Vagina (tissue), 2 donors: ENCODE measurements around the gene EXOC6B. TPM values are rescaled to one million over a fixed set of nuclear protein-coding genes. Genes with fewer than 3 reads are reported as not detected.

ENCODE experiments used
- DNase-seq, 2 donors: peaks; one replicate each; pipeline ENCODE4 v3.0.0-alpha.2; 2017; ENCODE audit errors: extremely low spot score in 2 of 2
- H3K27ac ChIP-seq: fragments of 200-600 bp; sonication (generic); one replicate; pipeline ENCODE4 v1.5.1; 2019
- H3K27me3 ChIP-seq: fragments of 200-600 bp; sonication (generic); one replicate; pipeline ENCODE4 v1.5.1; 2019
- H3K36me3 ChIP-seq, 2 donors: fragments of 200-600 bp; sonication (generic); one replicate each; pipeline ENCODE4 v1.5.1; 2017 to 2019
- H3K4me1 ChIP-seq: fragments of 200-600 bp; sonication (generic); one replicate; pipeline ENCODE4 v1.5.1; 2019
- H3K4me3 ChIP-seq, 2 donors: fragments of 200-600 bp; sonication (generic); 1 replicate in 1 of 2; 2 replicates in 1 of 2; pipeline ENCODE4 v1.5.1; 2016 to 2019
- H3K9me3 ChIP-seq: fragments of 200-600 bp; sonication (generic); one replicate; pipeline ENCODE4 v1.5.1; 2019
- POLR2A ChIP-seq, 2 donors: fragments of 450-650 bp; IDR thresholded peaks; one replicate each; pipeline ENCODE4 v1.6.1; 2017; ENCODE audit warnings: antibody characterized with exemption in 2 of 2, mild to moderate bottlenecking in 2 of 2, moderate library complexity in 2 of 2
- POLR2AphosphoS5 ChIP-seq, 2 donors: sonication (generic); formaldehyde crosslinking; IDR thresholded peaks; one replicate each; pipeline ENCODE4 v1.9.0; 2017; ENCODE audit warnings: antibody characterized with exemption in 2 of 2, mild to moderate bottlenecking in 2 of 2, low read depth in 1 of 2; ENCODE audit not compliant: insufficient read depth in 1 of 2
- intact Hi-C: fragments of 100-400 bp; cut with DNase I; formaldehyde crosslinking; loops from one replicate; pipeline ENCODE4 v1.15.1; 2023
- total RNA-seq: library from RNA; depleted of rRNA; stranded (reverse); fragments of >200 nt; gene quantifications from one replicate; pipeline ENCODE4 v1.2.3, GENCODE V29; 2016
- TF ChIP-seq, protein P1 (sequence below), 3 experiments: fragments of 450-650 bp in 2 of 3; fragments of 200-600 bp in 1 of 3; sonication (generic) in 1 of 3; IDR thresholded peaks; one replicate each; pipeline ENCODE4 v1.5.1; 2017 to 2019; ENCODE audit warnings: antibody characterized with exemption in 3 of 3, mild to moderate bottlenecking in 2 of 3, moderate library complexity in 2 of 3

EXOC6B gene
- total RNA-seq, 1 donor from 2014 or later, result 41.5 TPM

DNA sequence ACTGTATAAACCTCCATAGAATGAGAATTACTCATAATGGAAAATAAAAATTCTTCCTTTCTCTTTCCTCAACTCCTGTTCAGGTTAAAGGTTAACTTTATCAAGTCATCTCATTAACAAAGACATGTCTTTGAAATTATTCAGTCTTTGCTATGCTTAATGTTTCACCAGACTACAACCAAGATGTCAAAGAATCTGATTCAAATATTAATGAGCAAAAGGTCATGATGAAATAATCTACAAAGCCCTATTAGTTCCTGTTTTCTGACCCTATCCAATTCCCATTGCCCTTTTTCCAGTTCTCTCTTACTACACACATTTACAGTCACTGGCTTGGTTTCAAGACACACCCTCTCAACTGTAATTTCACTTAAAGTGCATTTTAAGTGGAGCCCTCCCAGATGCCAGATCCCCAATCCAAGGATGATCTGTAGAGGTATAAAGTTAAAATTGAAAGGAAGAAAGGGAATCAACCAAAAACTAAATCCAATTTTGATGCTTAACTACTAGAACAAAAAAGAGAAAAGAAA lies 431.2 kb downstream of the EXOC6B start:
- Histone ChIP-seq H3K4me3 (no peak overlapping the region), H3K9me3 (no peaks in the 10 kb centered on the region), H3K4me1 (peaks cover 8% of the 10 kb centered on the region), H3K27ac (no peak overlapping the region), H3K27me3 (no peaks in the 10 kb centered on the region), H3K36me3 (no peaks in the 10 kb centered on the region)
- DNase-seq, result no peak
- intact Hi-C loops, result no loop called here
- TF ChIP-seq POLR2AphosphoS5 (IDR thresholded peaks at IDR 0.05; ENCODE audit: insufficient read depth in 1 of 2, low read depth in 1 of 2) (no peak), POLR2A (IDR thresholded peaks at IDR 0.05) (no peak)
- TF ChIP-seq, protein P1, sequence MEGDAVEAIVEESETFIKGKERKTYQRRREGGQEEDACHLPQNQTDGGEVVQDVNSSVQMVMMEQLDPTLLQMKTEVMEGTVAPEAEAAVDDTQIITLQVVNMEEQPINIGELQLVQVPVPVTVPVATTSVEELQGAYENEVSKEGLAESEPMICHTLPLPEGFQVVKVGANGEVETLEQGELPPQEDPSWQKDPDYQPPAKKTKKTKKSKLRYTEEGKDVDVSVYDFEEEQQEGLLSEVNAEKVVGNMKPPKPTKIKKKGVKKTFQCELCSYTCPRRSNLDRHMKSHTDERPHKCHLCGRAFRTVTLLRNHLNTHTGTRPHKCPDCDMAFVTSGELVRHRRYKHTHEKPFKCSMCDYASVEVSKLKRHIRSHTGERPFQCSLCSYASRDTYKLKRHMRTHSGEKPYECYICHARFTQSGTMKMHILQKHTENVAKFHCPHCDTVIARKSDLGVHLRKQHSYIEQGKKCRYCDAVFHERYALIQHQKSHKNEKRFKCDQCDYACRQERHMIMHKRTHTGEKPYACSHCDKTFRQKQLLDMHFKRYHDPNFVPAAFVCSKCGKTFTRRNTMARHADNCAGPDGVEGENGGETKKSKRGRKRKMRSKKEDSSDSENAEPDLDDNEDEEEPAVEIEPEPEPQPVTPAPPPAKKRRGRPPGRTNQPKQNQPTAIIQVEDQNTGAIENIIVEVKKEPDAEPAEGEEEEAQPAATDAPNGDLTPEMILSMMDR (IDR thresholded peaks at IDR 0.05), result no peak

DNA sequence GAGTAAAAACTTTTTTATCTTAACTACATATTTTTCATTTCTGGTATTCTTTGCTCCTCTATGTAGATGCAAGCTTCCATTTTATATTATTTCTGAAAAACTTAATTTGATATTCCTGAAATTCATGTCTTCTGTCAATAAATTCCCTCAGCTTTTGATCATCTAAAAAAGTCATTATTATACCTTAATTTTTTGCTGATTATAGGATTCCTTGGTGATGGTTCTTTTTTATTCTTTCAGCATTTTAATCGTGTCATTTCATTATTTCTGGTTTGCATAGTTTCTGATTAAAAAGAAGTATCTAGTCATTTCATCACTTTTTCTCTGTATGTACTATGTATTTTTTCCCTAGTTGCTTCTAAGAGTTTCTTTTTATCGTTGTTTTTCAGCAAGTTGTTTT lies 436.4 kb downstream of the EXOC6B start:
- Histone ChIP-seq H3K36me3 (no peaks in the 10 kb centered on the region), H3K27me3 (no peaks in the 10 kb centered on the region), H3K27ac (no peak overlapping the region), H3K4me1 (no peaks in the 10 kb centered on the region), H3K4me3 (no peak overlapping the region), H3K9me3 (no peaks in the 10 kb centered on the region)
- intact Hi-C loops, result no loop called here
- TF ChIP-seq POLR2AphosphoS5 (IDR thresholded peaks at IDR 0.05; ENCODE audit: insufficient read depth in 1 of 2, low read depth in 1 of 2) (no peak), POLR2A (IDR thresholded peaks at IDR 0.05) (no peak)
- TF ChIP-seq, protein P1 (IDR thresholded peaks at IDR 0.05), result no peak
- DNase-seq, result no peak

DNA sequence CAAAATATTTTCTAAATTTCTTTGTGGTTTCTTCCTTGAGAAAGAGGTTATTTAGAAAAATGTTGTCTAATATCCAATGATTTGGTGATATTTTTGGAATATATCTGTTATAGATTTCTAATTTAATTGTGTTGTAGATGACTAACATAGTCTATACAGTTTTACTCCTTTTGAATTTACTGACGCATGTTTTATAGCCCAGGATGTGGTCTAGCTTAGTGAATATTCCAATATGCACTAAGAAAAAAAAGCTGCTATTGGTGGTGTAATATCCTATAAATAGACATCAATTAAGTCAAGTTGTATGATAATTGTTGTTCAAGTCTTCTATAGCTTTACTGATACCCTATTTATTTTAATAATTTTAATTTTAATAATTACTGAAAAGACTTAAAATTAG lies 437.6 kb downstream of the EXOC6B start:
- H3K9me3 ChIP-seq, result no peaks in the 10 kb centered on the region
- TF ChIP-seq POLR2AphosphoS5 (IDR thresholded peaks at IDR 0.05; ENCODE audit: insufficient read depth in 1 of 2, low read depth in 1 of 2) (no peak), POLR2A (IDR thresholded peaks at IDR 0.05) (no peak)
- TF ChIP-seq, protein P1 (IDR thresholded peaks at IDR 0.05), result no peak
- no peak overlapping the region for H3K27ac ChIP-seq
- no peaks in the 10 kb centered on the region for H3K4me1 ChIP-seq
- H3K4me3 ChIP-seq, result no peak overlapping the region
- no peaks in the 10 kb centered on the region for H3K27me3 ChIP-seq
- intact Hi-C loops, result no loop called here
- no peak for DNase-seq
- no peaks in the 10 kb centered on the region for H3K36me3 ChIP-seq

DNA sequence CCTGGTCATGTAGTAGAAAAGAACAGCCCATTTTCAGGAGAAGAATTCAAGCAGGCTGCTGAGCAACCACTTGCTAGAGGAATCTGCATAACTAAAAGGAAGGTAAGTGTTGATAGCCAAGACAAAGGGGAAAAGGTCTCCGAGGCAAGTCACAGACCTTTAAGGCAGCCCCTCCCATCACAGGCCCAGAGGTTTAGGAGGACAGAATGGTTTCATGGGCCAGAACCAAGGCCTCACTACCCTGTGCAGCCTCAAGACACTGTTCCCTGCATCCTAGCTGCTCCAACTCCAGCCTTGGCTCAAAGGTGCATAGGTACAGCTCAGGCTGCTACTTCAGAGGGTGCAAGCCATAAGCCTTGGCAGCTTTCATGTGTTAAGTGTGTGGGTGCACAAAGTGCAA lies 439.5 kb downstream of the EXOC6B start:
- intact Hi-C loops, result no loop called here
- no peak for DNase-seq
- H3K36me3 ChIP-seq, result no peaks in the 10 kb centered on the region
- H3K27ac ChIP-seq, result no peak overlapping the region
- H3K4me1 ChIP-seq, result no peaks in the 10 kb centered on the region
- TF ChIP-seq, protein P1 (IDR thresholded peaks at IDR 0.05), result no peak
- TF ChIP-seq POLR2A (IDR thresholded peaks at IDR 0.05) (no peak), POLR2AphosphoS5 (IDR thresholded peaks at IDR 0.05; ENCODE audit: insufficient read depth in 1 of 2, low read depth in 1 of 2) (no peak)
- no peaks in the 10 kb centered on the region for H3K27me3 ChIP-seq
- no peak overlapping the region for H3K4me3 ChIP-seq
- H3K9me3 ChIP-seq, result no peaks in the 10 kb centered on the region

DNA sequence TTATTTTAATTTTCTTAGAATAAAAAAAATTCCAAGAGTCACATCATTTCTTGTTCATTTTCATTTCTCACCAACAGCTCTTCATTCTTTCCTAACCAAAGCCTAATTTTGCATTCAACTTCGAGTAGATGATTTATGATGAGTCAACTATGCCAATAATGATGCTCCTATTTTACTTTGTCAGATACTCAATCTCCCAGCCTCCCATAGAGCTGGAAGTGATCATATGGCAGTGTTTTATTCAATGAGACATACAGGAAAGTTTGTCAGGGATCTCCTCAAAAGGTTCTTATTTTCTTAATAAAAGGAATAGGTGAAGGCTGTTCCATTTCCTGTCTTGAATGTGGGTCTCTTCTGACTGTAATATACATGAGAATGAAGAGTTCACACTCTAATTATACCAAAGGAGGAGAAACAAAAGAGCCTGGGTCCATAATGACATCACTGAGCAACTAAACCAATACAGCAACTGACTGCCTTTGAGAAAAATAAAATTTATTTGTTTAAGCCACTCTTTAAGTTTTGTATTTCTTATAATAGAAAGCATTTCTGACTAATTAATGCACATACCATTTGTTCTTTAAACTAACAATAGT lies 447.0 kb downstream of the EXOC6B start:
- TF ChIP-seq POLR2A (IDR thresholded peaks at IDR 0.05), result no peak
- TF ChIP-seq, protein P1 (IDR thresholded peaks at IDR 0.05), result no peak
- TF ChIP-seq POLR2AphosphoS5 (IDR thresholded peaks at IDR 0.05; ENCODE audit: insufficient read depth in 1 of 2, low read depth in 1 of 2), result no peak
- peaks cover 0 to 14% of the 10 kb centered on the region in 2 donors for H3K36me3 ChIP-seq
- H3K4me3 ChIP-seq, result no peak overlapping the region
- no peaks in the 10 kb centered on the region for H3K4me1 ChIP-seq
- no peaks in the 10 kb centered on the region for H3K27me3 ChIP-seq
- no peaks in the 10 kb centered on the region for H3K9me3 ChIP-seq
- DNase-seq, result no peak
- intact Hi-C loops, result no loop called here
- H3K27ac ChIP-seq, result no peak overlapping the region
